Measurements from ENCODE around the gene GPR132. TPM values are rescaled to one million over a fixed set of nuclear protein-coding genes. Genes with fewer than 3 reads are reported as not detected.
A peak's percentile ranks its signal among the peaks of the same experiment; 100 is the strongest.

Gene GPR132
- total RNA-seq, 1 donor from 2014 or later = 0.85 TPM

DNA sequence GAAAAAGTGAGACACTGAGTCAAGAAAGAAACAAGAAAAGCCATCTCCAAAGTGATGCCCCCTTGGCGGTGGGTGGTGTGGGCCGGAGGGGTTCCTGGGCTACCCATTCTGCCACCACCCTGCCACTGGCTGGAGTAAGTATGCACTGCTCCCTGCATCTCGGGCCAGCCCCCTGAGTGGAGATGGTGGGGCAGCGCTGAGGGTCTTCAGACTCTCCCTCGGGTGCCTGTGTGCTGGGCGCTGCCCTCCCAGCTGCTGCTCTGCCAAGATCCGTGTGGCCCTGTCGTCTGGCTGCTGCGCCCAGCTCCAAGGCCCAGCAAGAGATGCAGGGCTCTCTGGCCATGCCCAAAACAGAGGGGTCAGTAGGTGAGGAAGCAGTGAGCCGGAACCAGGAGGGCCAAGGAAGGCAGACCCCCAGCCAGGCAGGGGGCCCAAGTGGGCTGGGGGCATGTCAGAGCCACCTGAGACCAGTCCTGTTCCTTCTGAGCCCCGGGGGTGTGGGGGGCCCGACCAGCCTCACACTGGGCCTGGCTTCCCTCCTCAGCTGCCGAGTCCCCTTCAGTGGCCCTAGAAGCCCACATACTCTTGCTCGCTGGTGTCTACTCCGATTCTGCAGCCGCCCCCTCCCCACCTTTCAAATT is 5.2 kb downstream of the GPR132 start:
- DNase-seq = no peak

DNA sequence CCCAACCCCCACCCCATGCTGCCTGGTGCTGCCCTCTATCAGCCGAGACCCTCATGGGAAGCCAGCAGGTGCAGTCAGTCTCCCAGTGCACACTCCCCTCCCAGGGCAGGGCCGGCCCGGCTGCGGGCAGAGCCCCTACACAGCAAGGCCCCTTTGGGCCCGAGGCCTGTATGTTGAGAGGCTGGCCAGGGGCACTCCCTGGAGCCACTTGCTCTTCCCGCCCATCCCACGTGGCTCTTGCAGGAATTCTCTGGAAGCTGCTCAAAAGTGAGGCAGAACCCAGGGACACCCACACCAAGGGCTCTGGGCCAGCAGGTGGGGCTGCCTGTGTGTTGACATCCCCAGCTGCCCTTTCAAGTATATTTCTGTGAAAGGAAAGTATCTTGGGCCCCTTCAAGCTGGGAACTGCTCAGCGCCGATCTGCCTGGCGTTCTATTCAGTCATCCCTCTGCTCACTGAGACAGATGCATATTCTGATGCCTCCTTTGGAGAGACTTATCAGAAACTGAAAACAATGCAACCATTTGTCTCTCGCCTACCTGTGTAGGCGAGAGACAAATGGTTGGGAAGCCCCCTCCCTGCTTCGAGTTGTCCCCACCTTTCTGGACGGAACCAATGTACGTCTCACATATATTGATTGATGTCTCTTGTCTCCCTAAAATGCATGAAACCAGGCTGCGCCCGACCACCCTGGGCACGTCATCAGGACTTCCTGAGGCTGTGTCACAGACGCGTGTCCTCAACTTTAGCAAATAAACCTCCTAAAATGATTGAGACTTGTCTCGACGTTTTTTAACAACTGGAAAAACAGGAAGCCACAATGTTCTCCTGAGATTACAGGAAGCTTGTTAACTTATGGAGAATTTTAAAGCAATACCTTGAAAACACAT is 6.0 kb downstream of the GPR132 start:
- DNase-seq = peak; percentile 16

DNA sequence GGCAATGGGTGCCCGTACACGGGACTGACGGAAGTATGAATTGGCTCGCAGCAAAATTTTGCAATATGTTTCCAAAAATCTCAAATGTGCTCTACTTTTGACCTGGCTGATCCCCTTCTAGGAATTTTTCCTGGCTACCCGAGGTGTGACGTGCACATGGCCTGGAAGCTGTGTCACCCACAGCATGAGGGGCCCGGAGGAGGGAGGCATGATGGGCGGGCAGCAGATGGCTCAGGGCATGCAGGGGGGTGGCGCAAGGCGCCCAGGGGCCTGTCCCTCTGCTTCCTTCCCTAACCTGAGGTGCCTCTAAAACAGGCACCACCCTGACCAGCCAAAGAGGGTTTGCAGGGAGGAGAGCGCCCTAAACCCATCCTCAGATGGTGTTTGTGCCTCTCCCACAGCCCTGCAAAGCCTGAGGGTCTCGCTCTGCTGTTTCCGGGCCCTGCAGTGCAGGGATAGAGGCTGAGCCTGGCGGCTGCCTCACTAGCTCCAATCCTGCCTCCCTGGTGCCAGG is 6.7 kb downstream of the GPR132 start:
- DNase-seq = no peak

DNA sequence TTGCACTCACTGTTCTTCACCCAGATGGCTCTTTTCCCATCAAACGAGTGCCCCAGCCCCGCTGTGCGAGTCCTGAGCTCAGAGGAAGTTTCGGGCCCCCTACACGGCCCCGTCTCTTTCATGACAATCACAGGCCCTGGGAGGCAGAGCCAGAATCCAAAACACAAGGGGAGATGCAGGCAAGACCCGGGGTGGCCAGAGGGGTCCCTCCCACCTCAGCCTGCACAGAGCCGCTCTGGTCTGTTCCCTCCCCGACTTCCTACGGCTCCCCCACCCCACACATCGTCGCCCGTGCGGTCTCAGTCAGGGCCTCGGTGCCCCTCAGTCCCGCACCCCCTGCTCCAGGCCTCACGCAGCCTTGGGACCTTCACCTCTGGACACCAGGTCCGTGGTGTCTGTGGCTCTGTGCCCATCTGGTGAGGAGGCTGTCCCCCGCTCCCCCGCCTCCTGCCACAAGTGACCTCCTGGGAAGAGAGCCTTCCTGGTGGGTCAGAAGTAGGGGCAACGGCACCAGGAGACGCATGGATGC is 8.9 kb downstream of the GPR132 start:
- DNase-seq = no peak

DNA sequence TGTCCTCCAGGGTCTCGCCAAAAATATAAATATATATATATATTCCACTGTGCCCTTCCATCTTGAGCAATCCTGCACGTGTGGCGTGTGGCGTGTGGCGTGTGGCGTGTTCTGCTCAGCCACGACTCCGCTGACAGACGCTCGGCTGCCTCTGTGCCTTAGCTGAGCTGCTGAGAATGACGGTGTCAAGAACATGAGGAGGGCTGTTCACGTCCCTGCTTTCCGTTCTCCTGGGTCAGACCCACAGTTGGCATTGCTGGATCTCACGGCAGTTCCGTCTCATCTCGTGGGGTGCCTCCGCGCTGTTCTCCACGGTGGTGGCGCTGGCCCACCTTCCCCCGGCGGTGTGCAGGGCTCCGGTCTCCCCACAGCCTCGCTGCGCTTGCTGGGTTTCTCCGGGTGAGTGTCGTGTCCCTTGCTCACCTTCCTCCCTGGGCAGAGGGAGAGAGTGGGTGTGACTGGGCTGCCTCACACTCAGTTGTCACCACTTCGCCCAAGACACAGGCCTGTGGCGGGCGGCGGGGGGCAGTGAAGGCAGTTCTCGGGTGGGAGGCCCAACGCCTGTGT is 9.4 kb downstream of the GPR132 start:
- no peak for DNase-seq

DNA sequence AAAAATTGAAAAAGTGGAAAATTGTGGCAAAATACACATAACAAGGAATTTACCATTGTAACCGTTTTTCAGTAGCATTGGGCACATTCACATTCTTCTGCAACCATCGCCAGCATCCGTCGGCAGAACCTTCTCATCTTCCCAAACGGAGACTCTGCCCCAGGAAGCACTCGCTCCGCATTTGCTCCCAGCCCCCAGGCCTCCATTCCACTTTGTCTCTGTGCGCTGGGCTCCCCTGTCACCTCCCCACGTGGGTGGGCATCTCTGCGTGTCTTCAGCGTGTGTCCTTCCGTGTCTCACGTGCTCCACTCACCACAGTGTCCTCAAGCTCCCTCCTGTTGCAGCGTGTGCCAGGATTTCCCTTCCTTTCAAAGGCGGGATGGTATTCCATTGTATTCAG is 9.9 kb downstream of the GPR132 start:
- no peak for DNase-seq

DNA sequence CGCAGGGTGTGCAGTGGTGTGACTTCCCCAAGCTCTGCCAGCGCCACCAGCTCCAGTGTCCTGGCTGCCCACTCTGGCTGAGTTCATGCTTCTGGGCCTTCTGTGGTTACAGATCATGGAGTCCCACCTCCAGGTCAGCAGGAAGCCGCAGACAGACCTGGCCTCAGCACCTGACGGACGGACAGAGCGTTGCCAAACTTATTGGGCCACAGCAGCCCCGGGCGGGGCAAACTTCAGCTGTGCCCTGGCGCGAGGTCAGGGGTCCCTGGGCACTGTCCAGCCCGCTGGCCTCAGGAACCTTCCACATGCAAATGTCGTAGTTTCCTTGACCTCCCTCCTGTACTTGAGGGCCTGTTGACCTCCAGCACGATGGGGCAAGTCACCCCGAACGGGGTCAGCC is 11.2 kb downstream of the GPR132 start:
- DNase-seq = no peak

DNA sequence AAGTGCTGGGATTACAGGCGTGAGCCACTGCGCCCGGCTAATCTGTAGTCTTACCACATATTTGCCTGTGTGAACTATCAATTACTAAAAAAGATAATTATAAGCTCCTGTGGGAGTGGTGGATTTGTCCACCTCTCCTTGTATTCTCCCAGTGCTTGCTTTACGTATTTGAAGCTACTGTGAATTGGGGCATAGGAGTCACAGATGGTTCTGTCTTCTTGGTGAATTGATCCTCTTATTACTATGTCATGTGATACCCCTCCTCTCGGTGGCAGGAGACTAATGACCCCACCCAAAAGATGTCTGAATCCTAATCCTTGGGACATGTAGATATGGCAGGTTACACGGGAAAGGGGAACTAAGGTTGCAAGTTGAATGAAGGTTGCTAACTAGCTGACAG is 11.8 kb downstream of the GPR132 start:
- DNase-seq = no peak

DNA sequence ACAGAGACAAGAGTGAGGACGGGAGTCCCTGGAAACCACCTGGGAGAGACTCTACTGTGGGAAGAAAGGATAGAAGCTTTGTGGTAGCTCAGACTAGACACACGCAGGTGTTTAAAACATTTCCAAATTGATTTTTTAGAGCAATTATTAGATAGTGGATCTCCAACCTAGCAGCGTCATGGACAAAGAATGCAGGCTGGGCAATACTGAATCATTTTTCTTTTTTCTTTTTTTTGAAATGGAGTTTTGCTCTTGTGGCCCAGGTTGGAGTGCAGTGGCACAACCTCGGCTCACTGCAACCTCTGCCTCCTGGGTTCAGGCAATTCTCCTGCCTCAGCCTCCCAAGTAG is 13.1 kb downstream of the GPR132 start:
- DNase-seq = no peak

DNA sequence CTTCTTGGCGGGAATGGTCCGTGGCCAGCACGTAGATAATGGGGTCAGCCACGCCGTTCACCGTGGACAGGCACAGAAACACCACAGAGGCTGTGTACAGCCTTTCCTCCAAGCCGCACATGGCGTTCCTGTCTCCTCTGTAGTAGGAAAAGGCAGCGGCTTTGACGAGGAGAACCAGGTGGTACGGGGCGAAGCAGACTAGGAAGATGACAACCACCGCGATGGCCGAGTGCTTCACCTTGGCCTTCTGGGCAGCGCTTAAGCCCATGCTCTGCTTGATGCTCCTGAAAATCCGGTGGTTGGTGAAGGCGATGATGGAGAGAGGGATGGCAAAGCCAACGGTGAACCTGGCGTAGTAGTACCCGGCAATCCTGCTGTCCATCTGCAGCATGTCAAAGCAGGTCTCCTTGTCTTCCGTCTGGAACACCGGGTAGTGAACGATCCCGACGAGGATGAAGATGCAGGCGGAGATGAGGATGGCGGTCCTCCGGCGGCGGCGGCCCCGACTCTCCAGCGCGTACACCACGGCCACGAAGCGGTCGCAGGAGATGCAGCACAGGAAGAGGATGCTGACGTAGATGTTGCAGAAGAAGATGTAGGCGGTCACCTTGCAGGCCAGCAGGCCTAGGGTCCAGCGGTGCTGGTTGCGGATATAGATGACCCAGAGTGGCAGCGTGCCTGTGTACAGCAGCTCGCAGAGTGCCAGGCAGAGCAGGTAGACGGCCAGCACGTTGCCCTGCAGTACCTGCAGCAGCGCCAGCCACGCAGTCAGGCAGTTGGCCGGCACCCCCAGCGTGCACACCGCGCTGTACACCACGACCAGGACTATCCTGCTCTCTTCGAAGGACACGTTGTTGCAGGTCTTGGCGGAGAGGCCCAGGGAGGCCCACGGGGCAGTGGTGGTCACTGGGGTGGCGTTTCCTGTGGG is 13.8 kb downstream of the GPR132 start:
- no peak for DNase-seq

DNA sequence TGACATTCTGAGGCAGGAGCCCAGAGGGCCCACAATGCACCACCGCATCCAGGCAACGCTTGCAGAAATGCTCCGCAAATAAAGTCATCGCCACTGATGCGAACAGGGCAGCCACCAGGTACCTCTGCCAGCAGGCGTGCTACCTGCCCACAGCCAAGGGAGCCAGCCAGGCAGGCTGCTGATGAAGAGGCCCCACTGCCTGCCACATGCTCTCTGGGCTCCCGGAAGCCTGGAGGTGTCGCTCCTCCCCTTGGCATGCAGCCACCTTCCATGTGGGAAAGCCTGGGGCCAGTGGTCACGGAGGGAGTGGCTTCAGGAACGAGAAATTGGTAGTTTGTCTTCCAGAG is 14.7 kb downstream of the GPR132 start:
- peak; percentile 37 for DNase-seq

DNA sequence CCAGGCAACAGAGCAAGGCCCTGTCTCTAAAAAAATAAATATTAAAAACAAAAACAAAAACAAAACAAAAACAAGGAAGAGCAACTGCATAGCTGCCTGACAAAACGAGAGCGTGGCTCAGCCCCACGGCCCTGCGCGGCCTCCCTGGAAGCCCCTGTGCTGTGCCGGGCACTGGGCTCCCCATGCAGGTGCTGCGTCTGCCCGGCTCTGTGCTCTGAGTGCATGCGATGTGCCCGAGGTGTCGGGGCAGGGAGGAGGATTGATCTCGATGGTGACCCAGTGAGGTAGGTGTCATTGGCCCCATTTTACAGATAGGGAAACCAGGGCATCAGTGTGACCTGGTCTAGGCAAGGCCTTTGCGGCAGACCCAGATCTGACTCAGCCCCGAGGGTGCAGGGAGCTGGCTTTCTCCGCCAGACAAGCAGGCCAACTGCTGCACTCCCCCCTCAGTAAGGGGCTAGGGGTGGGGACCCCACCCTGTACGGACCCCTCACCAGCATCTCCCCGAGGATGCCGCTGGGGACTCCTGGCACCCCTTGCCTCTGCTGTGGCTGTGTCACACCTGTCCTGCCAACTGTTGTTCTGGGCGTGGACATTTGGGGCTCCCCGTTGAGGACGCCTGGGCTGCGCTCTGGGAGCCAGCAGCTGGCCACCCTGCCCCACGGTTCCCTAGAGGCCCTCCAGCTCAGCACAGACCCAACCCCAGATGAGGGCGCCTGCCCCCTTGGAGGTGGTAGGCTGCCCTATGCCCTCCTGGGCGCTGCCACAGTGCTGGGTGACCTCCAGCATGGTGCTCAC is 15.3 kb downstream of the GPR132 start:
- no peak for DNase-seq

DNA sequence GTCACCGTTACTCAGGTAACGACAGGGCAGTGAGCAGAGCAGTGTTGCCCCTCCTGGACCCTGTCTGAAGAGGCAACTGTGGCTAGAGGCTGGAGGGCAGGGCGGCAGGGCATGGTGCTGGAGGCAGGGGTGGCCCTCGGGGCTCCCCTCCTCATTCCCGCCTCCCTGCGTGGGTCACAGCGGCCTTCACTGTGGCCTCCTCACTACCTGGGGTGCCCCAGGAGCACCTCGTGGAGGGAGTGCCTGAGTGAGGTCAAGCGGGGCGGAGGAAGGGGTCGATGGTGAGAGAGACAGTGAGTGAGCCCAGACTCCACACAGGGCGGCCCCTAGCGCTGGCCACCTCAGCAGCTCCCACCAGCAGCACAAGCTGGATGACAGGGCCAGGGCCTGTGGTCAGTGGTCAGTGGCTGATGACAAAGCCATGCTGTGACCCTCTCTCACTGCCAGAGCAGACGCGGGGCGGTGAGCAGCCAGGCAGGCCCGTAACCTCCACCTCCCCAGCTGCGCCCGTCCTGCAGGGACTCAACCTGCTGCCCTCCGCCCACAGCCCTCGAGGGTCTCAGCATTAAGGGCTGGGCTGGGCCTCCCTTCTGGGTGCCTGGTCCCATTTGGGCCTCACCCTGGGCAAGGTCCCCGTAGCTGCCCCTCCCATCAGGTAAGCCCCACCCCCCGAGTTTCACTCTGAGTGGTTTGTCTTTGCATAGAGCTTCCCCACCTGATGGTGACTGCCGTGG is 17.8 kb downstream of the GPR132 start:
- DNase-seq = no peak

DNA sequence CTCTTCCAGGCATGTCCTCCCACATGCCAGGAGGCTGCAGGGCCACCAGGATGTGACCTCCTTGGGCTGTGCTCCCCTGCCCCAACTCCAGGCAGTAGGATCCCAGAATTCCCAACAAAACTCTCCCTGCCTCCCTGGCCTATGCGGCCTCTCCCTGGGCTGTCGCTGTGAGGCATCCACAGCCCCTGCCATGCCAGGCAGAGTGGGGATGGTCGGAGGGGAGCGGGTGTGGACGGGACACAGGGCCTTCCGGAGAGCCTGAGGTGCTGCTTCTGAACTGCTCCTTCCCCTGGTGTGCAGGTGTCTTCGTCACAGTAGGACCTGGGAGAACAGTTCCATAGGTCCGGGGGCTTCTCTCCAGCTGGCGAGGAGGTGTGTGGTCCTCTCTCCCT is 18.3 kb downstream of the GPR132 start:
- no peak for DNase-seq

DNA sequence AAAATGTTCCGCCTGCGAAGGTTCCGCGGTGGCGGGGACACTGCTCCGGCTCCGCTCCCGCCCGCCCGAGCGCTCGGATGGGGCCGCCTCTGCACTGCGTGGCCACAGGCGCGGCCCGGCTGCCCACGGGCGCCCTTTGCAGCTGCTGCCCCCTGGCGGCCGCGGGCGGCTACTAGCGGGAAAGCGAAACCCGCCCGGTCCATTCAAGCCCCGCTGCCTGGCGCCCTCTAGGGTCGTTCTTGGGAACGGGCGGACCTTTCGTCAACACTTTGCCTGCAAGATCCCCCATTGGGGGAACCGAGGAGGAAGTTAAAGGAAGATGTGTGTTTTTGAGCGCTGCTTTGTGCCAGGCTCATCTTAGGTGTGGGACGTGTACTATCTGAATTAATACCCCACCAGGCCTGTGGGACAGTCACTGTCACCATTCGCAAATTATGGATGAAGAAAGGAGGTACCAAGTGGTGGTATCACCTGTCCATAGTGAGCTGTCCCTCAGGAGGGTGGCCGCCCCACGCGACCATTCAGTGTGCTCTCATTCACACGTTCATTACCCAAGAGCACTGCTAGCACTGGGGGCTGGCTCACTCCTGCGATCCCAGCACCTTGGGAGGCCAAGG is 19.4 kb downstream of the GPR132 start:
- DNase-seq = peak; percentile 88

DNA sequence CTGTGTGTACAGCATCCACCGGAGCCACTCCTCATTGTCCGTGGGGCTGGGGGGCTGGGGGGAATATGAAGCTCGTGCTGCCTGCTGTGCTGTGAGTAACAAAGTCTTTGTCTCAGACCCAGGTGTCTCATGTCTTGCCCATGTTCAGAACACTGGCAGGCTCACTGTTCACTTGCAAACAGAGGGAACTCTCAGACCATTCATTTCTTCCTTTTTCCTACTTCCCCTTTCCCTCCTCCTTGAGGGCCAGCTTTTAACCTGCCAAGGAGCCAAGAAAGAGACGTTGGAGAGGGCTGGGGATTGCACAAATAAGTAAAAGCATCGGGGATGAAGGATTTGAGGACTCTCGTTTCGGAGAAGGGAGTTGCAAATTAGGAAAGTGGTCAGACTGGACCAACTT is 21.6 kb downstream of the GPR132 start:
- DNase-seq = no peak

DNA sequence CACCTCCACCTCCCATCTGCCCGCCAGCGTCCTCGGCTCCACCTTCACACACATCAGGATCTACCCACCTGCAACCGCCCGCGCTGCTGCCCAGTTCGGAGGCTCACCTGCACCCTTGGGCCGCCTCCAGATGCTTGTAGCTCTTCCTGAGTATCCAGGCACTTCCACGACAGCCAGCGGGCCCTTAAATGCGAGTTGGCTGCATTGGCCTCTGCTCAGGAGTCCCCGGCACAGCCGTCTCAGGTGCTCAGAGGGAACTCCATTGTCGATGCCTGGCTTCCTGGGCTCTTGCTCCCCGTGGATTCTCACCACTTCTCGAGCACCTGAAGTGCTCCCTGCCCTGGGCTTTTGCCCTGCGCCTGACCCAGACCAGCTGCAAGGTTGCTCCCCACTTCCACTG is 22.4 kb downstream of the GPR132 start:
- DNase-seq = no peak

DNA sequence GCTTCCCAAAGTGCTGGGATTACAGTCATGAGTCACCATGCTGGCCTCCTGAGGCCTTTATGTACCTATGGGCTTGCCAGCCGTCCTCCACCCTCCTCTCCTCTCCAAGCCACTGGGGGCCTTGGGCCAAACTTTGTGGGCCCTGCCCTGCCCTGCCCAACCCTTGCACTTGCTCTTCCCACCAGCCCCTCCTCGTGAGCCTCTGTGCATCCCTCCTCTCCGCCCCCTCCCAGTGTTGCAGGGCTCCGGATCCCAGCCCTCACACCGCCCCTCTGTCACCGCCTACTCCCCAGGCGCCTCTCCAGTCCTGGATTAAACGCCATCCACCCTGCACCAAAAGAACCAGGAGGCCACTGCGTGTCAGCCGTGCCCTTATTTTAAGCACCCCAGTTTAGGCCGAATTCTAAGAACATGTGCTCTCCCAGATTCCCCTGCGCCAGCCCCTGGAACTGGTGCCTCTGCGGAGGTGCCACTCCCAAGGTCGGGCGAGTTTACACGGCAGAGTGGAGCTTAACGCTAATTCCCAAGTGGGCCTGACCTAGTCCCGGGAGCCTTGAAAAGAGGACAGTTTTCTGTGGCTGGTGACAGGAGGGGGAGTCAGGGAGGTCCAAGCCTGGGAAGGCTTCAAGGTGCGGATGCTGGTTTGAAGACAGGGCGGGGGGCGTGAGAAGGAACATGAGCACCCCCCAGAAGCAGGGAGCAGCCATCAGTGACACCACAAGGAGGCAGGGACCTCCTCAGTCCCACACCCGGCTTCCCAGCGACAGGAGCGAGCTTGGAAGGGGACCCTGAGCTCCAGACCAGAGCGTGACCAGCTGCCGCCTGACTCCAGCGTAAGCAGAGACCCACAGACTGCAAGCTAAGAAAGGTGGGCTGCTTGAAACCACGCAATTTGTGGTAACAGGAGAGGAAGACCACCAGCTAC is 23.1 kb downstream of the GPR132 start:
- no peak for DNase-seq

DNA sequence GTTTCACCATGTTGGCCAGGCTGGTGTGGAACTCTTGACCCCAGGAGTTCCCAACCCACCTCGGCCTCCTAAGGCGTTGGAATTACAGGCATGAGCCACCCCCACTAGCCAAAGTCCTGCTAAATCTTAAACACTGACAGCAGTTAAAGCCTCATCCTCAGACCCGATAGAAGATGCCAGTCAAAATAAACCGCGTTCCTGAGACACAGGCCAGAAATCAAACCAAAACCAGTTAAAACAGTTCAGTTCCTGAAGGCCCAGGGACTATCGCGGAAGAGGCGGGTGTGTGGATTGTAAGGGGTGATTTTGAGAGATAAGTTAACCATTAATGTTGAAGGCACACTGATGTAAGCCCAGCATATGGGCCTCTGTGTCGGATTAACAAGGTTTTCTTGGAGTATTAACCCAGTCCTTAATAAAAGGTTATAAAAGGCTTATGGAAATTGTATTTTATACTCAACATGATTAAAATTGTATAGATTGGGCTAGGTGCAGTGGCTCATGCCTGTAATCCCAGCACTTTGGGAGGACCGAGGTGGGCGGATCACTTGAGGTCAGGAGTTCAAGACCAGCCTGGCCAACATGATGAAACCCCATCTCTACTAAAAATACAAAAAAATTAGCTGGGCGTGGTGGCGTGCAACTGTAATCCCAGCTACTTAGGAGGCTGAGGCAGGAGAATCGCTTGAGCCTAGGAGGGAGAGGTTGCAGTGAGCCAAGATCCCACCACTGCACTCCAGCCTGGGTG is 25.6 kb downstream of the GPR132 start:
- DNase-seq = no peak
